T1000 (cell line): ENCODE results near the gene ILRUN.
"Not testable (repeated sequence)": the region's sequence is repeated elsewhere in the genome, so short reads cannot be mapped to it uniquely, and the experiment has no call there.

Experiments used
- DNase-seq: peaks from one replicate; lab custom pipeline; 2025; ENCODE audit warnings: mixed read lengths; lab: John Stamatoyannopoulos, UW

ILRUN gene

DNA sequence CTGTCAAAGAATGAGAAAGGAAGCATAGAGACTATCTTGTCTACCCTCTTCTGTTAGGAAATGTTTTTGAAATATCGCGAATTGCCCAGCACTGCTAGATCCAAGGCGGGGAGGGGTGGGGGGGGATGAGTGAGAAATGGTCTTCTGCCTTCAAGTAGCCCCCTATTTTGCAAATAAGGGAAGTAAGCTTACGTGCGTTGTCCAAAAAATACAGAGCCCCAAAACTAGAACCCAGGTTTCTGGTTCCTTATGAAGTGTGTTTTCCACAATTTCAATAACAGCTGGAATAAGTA is 923 bp upstream of the ILRUN start:
- DNase-seq, result no peak

DNA sequence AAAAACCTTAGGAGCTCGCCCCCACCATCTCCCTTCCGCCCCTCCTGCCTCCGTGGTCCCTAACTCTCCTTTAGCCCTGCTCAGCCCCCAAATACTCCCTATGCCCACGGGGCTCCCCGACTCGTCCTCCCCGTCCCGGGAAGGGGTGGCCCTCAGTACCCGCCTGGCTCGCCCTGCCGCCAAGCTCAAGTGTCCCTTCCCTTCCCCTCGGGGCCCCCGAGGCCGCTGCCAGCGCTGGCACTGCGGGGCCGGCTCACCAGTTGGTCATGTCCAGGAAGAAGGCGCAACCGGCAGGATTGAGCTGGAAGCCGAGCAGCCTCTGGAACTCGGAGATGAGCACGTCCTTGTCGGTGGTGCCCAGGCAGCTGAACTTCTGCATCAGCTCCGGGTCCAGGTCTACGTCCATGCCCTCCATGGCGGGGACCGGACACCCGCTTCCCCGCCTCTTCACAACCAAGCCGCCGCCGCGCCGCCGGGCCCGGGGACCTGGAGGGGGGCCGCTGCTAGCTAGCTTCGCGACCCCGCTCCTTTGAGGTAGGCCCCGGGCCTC is 303 bp downstream of the ILRUN start:
- DNase-seq, result no peak

DNA sequence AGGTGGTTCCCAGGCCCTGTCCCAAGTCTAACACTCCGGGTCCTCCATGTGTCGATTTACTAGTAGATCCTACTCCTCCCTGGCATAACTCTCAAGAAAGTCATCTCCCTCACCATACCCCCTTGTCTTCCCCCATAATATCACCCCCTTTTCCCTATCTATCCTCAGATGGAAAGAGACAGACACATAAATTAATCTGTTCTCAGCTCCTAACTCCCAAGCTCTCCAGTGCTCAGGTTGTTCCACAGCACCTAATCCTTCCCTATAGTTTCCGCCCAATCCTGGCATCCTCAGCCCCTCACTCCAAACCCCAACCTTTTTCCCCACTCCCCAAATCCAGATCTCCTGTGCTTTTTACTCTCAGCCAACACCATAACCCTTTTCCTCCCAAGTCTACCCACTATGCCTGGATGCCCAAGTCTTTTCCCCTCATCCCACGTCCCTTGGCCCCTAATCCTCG is 808 bp downstream of the ILRUN start:
- DNase-seq, result no peak

DNA sequence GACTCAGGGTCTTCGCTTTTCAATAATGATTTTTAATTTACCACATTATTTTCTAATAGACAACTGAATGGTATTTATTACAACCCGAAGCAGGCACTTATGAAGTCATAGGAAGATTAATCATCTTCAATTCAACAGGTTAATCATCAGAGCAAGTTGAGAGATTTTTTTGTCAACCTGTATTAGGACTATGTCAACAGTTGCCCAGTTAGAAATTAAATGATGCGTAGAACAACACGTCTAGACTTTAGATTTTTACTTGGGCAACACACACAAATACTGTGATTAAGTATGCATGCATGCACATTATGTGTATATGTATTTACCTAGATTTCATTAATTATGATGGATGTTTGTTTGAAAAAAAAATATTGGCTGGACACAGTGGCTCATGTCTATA is 4.3 kb downstream of the ILRUN start:
- DNase-seq, result no peak

DNA sequence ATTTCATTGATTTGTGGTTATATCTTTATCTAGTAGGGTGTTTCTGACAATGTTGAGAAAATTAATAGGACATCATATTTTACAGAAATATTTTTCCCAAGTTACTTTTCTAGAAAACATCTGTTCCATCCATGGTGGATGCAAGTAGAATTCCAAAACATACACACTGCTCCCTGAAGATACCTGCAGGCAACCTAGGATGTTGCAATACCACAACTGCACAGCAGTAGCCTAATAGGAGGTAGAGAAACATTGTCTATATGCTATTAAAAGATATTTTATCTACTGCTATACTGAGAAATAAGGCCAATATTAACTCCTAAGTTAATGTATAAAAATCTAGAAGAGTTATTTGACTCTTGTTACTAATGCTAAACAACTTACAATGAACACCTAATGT is 6.8 kb downstream of the ILRUN start:
- no peak for DNase-seq

DNA sequence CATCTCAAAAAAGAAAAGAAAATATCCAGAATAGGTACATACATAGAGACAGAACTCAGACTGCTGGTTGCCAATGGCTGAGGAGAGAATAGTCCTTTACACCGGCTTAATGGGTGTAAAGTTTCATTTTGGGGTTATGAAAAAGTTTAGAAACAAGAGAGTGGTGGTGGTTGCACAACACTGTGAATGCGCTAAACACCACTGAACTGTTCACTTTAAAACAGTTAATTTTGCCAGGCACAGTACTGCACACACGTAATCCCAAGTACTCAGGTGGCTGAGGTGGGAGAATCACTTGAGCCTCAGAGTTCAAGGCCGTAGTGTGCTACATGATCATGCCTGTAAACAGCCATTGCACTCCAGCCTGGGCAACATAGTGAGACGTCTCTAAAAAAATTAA is 7.6 kb downstream of the ILRUN start:
- DNase-seq, result no peak

DNA sequence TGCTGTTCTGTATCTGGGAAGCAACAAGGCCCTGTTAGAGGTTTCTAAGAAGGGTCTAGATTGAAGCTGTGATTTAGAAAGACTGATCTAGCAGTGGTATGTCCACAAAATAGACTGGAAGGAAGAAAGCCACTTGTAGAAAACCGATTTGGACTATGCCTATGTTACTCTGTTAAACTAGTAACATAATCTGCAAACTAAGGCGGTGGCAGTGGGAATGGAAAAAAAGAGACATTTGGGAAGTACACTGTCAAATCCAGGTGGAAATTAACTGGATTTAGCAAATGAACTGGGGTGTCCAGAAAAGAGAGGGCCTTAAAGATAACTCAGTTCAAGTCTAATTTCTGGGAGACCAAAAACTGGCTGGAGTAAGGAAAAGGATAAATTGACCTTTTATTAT is 11.6 kb downstream of the ILRUN start:
- no peak for DNase-seq

DNA sequence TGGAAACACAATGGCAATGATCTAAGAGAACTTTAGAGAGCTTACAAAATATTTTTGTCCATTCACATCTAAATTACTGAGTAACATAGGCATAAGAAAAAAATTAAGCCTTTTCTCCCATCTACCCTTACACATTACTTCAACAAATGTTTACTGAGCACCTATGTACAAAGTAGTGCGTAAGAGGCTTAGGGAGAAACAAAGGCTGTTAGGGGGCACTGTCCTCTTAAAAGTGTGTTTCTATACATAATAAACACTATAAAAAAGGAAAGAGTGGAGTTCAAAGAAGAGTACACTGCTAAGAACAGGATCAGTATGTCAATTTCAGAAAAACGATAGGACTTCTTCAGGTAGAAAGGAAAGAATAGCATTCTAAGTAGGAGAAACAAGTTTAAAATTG is 12.2 kb downstream of the ILRUN start:
- DNase-seq, result no peak

DNA sequence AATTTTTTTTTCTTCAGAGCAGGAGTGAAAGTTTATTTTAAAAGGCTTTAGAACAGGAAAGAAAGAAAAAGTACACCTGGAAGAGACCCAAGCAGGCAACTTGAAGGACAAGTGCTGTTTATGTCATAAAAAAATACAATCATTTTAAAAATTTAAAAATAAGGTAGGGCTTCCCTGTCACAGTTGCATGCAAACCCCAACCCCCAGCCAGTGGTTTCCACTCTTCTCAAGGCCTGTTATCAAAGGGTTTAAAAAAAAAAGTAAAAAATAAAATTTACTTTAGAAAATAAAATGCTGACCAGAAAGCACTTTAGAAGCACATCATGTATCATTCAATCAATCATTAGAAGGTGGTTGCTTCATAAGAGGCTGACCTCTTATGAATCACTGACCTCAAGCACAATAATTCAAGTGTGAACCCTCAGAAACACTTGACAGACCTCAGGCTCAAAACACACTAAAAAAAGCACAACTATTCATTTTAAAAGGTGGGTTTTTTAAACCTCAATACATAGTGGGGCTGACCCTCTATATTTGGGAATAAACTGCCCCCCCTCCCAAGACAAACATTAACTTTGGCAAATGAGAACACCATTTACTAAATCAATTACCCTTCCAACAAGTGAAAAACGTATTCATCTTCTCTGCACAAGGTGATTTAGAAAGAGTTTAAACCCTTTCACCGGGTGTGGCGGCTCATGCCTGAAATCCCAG is 15.6 kb downstream of the ILRUN start:
- no peak for DNase-seq

DNA sequence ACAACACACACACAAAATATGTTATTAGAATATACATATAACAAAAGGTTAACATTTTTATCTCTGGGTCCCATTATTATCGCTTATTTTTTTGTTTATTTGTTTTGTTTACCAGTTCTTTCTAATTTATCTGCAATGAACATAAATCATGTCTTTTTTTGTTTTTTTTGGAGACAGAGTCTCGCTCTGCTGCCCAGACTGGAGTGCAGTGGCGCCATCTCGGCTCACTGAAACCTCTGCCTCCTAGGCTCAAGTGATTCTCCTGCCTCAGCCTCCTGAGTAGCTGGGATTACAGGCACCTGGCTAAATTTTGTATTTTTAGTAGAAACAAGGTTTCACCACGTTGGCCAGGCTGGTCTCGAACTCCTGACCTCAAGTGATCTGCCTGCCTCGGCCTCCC is 16.3 kb downstream of the ILRUN start:
- not testable (repeated sequence) for DNase-seq

DNA sequence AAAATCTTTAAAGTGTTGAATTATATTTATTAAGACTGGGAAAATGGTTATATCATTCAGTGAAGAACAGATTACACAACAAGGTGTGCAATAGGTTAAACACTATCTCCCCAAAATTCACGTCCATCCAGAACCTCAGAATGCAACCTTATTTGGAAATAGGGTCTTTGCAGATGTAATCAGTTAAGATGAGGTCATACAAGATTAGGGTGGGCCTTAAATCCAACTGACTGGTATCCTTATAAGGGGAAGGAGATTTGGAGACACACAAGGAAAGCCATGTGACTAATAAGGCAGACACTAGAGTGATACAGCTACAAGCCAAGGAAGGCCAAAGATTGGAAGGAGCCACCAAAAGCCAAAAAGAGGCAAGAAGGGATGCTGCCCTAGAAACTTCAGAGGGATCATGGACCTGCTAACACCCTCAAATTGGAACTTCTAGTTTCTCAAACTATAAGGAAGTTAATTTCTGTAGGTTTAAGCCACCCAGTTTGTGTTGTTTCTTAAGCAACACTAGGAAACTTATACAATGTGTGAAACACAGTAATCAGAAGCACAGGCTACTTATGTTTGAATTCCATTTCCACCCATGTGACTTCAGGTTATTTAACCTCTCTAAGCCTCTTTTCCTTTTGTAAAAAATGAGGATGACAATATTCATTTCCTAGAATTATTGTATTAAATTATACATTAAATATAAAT is 16.9 kb downstream of the ILRUN start:
- DNase-seq, result no peak

DNA sequence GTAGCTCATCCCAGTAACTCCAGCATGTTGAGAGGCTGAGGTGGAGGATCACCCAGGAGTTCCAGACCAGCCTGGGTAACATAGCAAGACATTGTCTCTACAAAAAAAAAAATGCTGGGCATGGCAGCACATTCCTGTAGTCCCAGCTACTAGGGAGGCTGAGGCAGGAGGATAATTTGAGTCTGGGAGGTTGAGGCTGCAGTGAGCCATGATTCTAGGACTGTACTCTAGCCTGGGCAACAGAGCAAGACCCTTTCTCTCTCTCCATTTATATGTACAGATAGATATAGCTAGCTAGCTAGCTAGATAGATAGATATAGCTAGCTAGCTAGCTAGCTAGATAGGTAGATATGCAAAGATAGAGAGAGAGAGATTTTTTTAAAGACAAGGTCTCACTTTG is 20.4 kb downstream of the ILRUN start:
- DNase-seq, result no peak

DNA sequence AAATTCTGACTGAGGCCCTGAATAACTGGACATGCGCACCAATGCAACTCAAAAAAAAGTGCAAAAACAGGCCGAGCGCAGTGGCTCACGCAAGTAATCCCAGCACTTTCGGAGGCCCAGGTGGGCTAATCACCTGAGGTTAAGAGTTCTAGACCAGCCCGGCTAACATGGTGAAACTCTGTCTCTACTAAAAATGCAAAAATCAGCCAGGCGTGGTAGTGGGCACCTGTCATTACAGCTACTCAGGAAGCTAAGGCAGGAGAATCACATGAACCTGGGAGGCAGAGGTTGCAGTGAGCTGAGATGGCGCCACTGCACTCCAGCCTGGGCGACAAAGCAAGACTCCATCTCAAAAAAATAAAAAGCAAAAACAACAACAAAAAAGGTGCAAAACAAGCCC is 21.6 kb downstream of the ILRUN start:
- not testable (repeated sequence) for DNase-seq

DNA sequence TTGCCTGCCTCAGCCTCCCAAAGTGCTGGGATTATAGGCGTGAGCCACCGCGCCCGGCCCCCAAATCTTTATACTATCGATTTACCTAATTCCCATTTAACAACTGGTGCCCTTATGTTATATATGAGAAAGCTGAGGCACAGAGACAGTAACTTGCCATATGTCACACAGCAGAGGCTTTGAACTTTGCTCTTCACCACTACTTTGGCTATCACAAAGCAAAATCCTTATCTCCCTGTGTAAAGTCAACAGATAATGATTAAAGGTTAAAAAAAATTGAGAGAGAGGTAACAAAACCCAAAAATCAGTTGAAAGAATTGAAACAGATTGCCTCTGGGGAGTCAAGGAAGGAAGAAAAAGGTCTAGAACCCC is 22.3 kb downstream of the ILRUN start:
- DNase-seq, result no peak

DNA sequence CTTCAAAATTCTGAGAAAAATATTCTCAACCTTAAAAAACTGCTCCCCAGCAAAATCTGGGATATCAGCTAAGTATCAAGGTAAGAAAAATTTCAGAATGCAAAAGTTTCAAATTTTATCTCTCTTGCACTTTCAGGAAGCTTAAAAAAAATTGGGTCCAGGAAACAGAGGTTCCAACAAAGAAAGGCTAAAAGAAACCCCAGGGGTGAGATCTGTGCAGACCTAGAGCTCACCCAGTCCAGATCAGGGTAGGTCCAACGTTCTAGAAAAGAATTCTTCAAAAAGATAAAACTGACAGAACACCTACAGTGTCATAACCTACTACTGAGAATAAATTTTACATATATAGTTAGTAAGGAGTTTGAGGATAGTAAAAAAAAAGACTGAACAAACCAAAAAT is 23.5 kb downstream of the ILRUN start:
- no peak for DNase-seq

DNA sequence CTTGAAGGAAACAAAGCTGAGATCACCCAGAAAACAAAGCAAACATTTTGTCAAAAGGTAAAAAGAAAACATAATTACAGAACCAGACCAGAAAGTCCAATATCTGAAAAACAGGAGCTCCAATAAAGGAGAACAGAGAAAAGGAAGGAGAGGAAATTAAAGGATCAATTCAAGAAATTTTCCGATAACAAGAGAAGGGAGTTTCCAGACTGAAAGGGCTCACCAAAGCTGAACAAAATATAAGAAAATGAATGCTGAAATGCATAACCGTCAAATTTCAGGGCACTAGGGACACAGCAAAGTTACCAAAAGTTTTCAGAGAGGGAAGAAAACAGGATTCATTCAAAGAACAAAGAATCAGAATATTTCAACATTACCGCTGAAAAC is 23.9 kb downstream of the ILRUN start:
- no peak for DNase-seq

DNA sequence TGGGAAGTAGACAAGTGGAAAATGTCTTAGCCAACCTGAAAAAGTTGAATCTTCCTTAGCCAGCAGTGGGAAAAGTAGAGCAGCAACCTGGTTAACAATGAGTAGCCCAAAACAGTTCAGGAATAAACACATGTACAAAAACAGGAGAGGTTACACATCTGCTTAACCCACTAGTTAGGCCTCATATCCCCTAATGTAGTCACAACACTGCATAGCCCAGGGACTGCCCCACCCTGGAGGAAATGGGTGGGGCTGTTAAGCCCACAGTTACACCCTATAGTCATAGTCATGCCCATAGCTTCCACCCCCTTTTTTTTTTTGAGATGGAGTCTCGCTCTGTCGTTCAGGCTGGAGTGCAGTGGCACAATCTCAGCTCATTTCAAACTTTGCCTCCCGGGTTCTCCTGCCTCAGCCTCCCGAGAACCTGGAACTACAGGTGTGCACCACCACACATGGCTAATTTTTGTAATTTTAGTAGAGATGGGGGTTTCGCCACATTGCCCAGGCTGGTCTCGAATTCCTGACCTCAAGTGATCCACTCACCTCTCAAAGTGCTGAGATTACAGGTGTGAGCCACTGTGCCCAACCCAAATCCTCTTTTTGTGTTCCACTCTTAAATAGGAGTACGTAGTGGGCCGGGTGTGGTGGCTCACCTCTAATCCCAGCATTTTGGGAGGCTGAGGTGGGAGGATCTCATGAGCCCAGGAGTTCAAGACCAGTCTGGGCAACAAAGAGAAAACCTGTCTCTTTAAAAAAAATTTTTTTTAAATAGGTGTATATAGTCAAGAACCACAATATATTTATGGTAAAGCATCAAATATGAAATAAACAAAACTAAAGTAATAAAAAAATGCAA is 24.5 kb downstream of the ILRUN start:
- DNase-seq, result no peak

DNA sequence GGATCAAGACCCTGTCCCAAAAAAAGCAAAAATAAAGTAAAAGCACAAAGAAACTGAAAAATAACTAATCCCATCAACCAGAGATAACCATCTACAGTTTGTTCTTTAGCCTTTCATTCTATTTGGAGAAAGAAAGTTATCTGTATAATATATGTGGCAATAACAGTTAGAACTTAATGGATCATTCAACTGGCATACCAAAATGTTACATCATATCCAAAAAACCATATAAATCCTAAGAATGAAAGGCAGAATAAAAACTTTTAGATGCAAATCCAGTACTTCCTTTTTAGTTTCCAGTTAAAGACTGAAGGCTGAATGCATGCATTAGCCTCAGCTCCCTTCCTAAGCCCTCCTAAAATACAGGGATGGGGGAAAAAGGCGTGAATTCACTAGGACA is 25.2 kb downstream of the ILRUN start:
- no peak for DNase-seq

DNA sequence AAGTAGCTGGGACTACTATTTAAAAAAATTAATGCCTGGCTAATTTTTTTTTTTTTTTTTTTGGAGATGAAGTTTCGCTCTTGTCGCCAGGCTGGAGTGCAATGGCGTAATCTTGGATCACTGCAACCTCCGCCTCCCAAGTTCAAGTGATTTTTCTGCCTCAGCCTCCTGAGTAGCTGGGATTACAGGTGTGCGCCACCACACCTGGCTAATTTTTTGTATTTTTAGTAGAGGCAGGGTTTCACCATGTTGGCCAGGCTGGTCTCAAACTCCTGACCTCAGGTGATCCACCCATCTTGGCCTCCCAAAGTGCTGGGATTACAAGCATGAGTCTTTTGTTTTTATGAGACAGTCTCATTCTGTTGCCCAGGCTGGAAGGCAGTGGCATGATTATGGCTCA is 27.8 kb downstream of the ILRUN start:
- not testable (repeated sequence) for DNase-seq

DNA sequence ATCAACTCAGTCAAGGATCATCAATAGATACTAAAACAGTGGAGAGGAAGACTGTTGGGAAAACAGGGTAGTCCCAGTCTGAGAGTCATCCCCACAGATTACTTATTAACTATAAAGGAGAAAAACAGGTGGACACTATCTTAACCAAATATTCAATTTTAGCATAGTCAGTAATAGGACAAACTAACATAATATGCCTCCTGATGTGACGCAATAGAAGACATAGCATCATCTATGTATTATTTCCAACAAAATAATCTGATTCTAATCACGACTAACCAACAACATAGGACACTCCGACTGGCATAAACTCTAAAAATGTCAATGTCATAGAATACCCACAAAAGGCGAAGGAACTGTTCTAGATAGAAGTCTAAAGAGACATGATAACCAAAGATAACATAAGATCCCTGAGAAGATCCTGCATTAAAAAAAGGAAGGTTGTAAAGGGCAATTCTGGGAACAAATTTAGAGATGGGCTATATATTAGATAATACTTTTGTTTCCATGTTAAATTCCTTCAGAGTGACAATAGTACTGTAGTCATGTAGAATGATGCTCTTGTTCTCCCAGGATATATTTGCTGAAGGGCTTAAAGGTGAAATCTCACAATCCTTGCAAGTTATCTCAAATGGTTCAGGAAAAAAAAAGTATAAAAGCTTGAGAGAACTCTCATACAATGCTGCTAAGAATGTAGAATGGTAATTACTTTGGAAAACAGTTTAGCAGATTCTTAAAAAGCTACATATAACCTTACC is 28.9 kb downstream of the ILRUN start:
- no peak for DNase-seq

DNA sequence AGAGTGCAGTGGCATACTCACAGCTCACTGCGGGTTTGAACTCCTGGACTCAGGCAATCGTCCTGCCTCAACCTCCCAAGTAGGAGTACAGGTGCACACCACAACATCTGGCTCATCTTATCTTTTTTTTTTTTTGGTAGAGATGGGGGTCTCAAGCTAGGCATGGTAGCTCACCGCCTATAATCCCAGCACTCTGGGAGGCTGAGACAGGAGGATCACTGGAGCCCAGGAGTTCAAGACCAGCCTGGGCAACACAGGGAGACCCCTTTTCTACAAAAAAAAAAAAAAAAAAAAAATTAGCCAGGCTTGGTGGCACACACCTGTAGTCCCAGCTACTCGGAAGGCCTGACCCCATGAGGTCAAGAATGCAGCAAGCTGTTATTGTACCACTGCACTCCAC is 31.5 kb downstream of the ILRUN start:
- DNase-seq, result no peak
